ENCODE measurements around the gene NELFE.
A peak's percentile ranks its signal among the peaks of the same experiment; 100 is the strongest.

NELFE gene

DNA sequence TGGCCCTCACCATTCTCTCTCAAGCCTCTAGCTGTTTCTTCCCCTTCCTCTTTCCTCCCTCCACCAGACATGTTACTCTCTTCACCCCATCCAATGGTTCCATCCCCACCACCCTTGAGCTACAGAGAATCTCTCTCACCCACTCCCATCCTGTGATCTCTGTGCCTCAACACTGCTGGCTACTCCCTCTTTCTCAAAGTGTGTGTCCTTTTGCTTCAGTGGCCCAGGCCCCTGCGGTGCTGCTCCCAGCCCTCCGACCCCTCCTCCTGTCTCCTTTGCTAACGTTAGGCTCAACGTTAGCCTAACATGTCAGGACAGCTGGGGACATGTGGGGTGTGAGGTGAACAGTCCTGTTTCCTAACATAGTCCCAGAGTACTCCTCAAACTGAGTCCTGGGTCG, 5.9 kb downstream of the NELFE start:
- TF ChIP-seq, protein P1, sequence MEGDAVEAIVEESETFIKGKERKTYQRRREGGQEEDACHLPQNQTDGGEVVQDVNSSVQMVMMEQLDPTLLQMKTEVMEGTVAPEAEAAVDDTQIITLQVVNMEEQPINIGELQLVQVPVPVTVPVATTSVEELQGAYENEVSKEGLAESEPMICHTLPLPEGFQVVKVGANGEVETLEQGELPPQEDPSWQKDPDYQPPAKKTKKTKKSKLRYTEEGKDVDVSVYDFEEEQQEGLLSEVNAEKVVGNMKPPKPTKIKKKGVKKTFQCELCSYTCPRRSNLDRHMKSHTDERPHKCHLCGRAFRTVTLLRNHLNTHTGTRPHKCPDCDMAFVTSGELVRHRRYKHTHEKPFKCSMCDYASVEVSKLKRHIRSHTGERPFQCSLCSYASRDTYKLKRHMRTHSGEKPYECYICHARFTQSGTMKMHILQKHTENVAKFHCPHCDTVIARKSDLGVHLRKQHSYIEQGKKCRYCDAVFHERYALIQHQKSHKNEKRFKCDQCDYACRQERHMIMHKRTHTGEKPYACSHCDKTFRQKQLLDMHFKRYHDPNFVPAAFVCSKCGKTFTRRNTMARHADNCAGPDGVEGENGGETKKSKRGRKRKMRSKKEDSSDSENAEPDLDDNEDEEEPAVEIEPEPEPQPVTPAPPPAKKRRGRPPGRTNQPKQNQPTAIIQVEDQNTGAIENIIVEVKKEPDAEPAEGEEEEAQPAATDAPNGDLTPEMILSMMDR (conservative IDR thresholded peaks at IDR 0.05; ENCODE audit: low read length) = no peak
- no peak for DNase-seq (ENCODE audit: low read depth)

GRCh38 chr6:31952140-31952805, 6.5 kb downstream of the NELFE start:
- no peak overlapping the region for H3K4me3 ChIP-seq (ENCODE audit: low read length)
- peak; percentile 55 for DNase-seq (ENCODE audit: low read depth)
- TF ChIP-seq, protein P1 (conservative IDR thresholded peaks at IDR 0.05; ENCODE audit: low read length) = peak; percentile 94

More for the DNA sequence above, 5.9 kb downstream of the NELFE start:
- H3K4me3 ChIP-seq (ENCODE audit: low read length) = no peak overlapping the region

- no peak overlapping the region for H3K4me3 ChIP-seq (ENCODE audit: low read length)
- TF ChIP-seq, protein P1 (conservative IDR thresholded peaks at IDR 0.05; ENCODE audit: low read length) = no peak
- no peak for DNase-seq (ENCODE audit: low read depth)
Observed at GRCh38 chr6:31949926-31950548, 8.7 kb downstream of the NELFE start.

- H3K4me3 ChIP-seq (ENCODE audit: low read length) = no peak overlapping the region
- DNase-seq (ENCODE audit: low read depth) = no peak
- TF ChIP-seq, protein P1 (conservative IDR thresholded peaks at IDR 0.05; ENCODE audit: low read length) = no peak
Observed at GRCh38 chr6:31948753-31949413, 9.9 kb downstream of the NELFE start.

GRCh38 chr6:31948306-31948705, 10.5 kb downstream of the NELFE start:
- H3K4me3 ChIP-seq (ENCODE audit: low read length) = no peak overlapping the region
- no peak for DNase-seq (ENCODE audit: low read depth)
- TF ChIP-seq, protein P1 (conservative IDR thresholded peaks at IDR 0.05; ENCODE audit: low read length) = no peak

DNA sequence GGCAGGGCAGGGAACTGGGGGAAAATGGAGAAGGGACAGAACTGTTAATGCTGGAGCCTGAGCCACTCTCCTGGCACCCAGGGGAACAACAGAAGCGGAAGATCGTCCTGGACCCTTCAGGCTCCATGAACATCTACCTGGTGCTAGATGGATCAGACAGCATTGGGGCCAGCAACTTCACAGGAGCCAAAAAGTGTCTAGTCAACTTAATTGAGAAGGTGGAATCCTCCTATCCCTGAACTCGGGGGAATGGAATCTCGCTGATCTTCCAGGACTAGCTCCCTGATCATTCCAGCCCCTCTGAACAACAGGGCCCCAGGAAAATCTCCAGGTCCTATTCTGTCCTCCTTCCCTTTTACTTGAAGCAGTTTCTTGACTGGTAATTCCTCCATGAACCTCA, 10.9 kb downstream of the NELFE start:
- H3K4me3 ChIP-seq (ENCODE audit: low read length) = no peak overlapping the region
- TF ChIP-seq, protein P1 (conservative IDR thresholded peaks at IDR 0.05; ENCODE audit: low read length) = no peak
- no peak for DNase-seq (ENCODE audit: low read depth)
